GM18861 (cell line): ENCODE data around the gene EPHB2.
"Not testable (repeated sequence)": the region's sequence is repeated elsewhere in the genome, so short reads cannot be mapped to it uniquely, and the experiment has no call there.

Experiments
- ATAC-seq: cut with Tn5 transposase; IDR thresholded peaks from one replicate; pipeline ENCODE4 v1.9.1; 2021; ENCODE audit not compliant: unreplicated experiment

Gene EPHB2

GRCh38 chr1:22832414-22832786 is 121.8 kb downstream of the EPHB2 start:
- no peak for ATAC-seq

GRCh38 chr1:22833699-22834098 is 123.1 kb downstream of the EPHB2 start:
- no peak for ATAC-seq

DNA sequence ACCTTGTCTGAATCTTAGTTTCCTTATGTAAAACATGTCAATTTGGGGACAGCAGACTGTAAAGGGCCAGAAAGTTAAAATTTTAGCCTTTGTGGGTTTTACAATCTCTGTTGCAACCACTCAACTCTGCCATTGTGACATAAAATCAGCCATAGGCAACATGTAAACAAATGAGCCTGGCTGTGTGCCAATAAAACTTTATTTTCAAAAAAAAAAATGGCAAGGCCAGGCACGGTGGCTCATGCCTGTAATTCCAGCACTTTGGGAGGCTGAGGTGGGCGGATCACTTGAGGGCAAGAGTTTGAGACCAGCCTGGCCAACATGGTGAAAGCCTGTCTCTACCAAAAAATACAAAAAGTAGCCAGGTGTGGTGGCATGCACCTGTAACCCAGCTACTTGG is 123.8 kb downstream of the EPHB2 start:
- ATAC-seq: not testable (repeated sequence)

- ATAC-seq: no peak
Measured at GRCh38 chr1:22835636-22836319, 125.1 kb downstream of the EPHB2 start.

GRCh38 chr1:22836850-22837249 is 126.2 kb downstream of the EPHB2 start:
- no peak for ATAC-seq

GRCh38 chr1:22837332-22837731 is 126.7 kb downstream of the EPHB2 start:
- no peak for ATAC-seq

DNA sequence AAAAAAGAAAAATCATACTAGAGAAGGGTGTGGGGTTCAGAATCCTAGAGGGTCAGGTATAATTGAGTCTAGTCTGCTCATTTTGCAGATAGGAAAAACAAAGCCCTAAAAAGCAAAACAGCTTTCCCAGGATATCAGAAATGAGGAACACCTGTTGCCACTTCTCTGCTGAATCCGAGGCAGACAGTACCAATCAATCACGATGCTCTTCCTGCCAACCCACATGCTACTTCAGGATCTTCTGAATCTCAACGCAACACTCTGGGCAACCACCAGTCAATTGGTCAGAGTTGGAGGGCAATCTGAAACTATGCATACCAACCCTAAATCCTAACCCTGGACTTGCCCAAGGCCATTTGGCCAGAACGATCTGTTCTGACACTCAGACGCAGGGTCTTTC is 128.3 kb downstream of the EPHB2 start:
- ATAC-seq: no peak

- no peak for ATAC-seq
Measured at GRCh38 chr1:22839806-22840205, 129.2 kb downstream of the EPHB2 start.

- no peak for ATAC-seq
Measured at GRCh38 chr1:22841142-22841541, 130.5 kb downstream of the EPHB2 start.

- ATAC-seq: no peak
Measured at GRCh38 chr1:22841860-22842281, 131.2 kb downstream of the EPHB2 start.

GRCh38 chr1:22843441-22844183 is 133.0 kb downstream of the EPHB2 start:
- ATAC-seq: not testable (repeated sequence)

- ATAC-seq: no peak
Measured at GRCh38 chr1:22844621-22845020, 134.0 kb downstream of the EPHB2 start.

- no peak for ATAC-seq
Measured at GRCh38 chr1:22845398-22845935, 134.8 kb downstream of the EPHB2 start.

DNA sequence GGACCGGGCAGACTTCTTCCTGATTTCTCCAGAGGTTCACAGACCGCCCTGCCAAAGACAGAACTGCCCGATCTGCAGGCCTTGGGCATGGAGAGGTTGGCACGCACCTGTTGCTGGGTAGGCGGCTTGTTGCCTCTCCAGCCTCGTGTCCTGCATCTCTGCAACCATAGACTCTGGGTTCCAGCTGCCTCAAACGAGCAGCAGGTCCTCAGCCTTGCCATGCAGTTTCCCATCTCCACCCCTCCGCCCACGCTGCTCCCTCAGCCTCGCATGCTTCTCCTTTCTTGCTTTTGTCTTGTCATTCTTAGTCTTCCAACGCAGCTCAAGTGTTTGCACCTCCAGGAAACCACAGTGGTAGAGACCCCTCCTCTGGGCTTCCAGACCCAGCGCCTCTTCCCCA is 135.8 kb downstream of the EPHB2 start:
- ATAC-seq: no peak

GRCh38 chr1:22847249-22847648 is 136.6 kb downstream of the EPHB2 start:
- no peak for ATAC-seq

DNA sequence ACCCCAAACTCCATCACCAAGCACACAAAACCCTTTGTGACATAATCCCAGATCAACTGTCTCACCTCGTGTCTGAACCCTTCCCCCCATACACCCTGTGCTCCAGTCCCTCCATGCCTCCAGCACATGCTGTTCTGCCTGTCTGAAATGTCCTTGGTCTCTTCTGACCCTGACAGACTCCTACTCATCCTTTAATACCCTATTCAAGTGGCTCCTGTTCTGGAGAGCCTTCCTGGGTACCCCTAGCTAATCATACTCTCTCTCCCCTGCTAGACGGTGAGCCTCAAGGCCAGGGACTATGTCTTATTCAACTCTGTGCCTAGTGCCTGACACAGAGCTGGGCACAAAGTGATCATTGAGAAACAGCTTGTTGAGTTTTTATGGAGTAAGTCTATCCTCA is 137.1 kb downstream of the EPHB2 start:
- no peak for ATAC-seq

DNA sequence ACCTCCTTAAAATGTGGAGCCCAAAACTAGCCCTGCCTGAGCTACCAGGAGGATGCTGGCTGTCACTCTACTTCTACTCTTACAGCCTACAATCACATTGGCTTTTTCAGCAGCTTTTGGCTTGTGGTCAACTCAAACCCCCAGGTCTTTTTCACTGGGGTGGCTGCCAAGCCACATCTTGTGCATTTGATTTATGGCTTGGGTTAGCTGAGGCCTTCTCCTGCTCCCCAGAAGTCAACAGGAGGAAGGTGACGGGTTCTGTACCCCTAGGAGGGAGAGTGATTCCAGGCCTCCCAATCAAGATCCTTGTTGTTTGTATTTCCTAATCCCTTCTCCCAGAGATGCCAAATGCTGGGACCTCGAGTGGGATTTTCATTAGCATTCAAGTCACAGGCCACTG is 137.8 kb downstream of the EPHB2 start:
- no peak for ATAC-seq

GRCh38 chr1:22849770-22850169 is 139.1 kb downstream of the EPHB2 start:
- no peak for ATAC-seq

DNA sequence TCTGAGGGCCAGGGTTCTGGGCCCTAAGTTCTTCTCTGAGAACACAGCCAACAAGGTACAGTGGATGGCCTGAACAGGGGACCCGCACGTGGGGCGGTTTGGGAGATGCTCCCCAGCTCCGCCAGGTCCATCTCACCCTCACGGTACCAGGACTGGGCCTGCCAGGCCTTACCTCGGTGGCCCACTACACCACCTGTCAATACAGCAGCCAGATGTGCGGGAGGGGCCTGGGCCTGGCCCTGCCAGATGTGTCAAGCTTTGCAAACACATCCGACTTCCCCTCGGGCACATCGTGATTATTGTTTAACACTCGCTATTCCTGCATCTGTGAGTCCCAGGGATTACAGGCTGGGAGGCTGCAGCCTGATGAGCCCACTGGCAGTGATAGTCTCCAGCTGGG is 139.6 kb downstream of the EPHB2 start:
- no peak for ATAC-seq

DNA sequence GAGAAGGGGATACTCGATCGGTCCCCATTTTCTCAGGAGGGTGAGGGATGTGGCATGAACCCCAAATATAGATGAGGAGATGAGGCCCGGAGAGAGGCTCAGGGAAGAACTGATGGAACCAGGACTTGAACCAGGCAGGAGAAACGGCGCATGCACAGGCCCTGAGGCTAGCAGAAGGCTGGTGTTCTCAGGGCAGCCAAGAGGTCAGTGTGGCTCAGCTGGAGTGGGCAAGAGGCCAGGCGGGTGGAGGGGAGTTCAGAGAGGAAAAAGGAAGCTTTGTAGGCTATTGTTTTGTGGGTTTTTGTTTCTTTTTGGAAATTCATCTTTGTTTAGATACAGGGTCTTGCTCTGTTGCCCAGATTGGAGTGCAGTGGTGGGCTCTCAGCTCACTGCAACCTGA is 140.0 kb downstream of the EPHB2 start:
- no peak for ATAC-seq

- ATAC-seq: no peak
Measured at GRCh38 chr1:22851517-22851916, 140.9 kb downstream of the EPHB2 start.

DNA sequence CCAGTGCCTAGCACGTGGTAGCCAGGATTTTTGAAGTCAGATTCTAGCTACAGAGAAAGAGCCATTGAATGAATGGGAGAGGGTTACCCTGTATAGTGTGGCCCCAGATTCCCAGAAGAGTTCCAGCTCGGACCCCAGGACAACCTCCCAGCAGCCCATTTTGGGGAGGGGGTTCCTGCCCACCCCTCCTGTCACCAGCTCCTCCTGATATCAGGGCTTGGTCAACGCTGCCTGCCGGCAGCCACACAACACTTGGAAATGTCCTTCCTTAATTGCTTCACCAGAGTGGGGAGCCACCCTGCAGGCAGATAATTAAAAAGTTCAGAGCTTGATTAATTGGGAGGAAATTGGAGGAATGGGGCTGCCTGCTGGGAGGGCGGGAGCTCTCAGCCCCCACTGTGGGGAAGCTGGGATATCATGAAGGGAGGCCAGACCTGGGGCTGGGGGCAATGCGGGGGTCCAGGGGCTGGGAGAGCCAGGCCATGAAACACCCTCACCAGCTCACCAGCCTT is 141.6 kb downstream of the EPHB2 start:
- no peak for ATAC-seq
